GM19240 (cell line): ENCODE results near the gene MICALL2.

Experiments
- DNase-seq: peaks from one replicate; pipeline ENCODE4 v3.0.0; 2011; ENCODE audit warnings: low spot score; ENCODE audit not compliant: insufficient read length

Gene MICALL2

DNA sequence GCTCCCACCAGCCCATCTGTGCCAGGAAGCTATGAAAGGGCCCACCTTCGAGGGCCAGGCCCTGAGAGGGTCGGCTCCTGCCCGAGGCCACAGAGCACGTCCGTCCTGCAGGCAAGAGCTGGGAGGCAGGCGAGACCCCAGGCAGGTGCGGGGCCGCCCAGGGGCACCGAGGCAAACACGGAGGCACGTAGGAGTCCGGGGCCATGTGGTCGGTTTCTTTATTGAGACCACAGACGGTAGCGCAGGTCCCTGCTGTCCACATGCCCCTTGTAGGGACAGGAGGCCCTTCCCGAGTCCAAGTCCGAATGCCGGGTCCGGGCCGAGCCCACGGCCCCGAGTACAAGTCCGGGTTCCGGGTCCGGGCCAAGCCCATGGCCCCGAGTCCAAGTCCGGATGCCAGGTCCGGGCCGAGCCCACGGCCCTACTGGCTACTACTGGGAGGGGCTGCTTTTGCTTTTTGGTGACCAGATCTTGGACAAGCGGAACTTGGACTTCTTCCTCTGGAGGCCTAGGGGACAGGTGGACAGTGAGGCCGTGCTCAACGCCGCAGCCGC is 25.0 kb downstream of the MICALL2 start:
- no peak for DNase-seq

DNA sequence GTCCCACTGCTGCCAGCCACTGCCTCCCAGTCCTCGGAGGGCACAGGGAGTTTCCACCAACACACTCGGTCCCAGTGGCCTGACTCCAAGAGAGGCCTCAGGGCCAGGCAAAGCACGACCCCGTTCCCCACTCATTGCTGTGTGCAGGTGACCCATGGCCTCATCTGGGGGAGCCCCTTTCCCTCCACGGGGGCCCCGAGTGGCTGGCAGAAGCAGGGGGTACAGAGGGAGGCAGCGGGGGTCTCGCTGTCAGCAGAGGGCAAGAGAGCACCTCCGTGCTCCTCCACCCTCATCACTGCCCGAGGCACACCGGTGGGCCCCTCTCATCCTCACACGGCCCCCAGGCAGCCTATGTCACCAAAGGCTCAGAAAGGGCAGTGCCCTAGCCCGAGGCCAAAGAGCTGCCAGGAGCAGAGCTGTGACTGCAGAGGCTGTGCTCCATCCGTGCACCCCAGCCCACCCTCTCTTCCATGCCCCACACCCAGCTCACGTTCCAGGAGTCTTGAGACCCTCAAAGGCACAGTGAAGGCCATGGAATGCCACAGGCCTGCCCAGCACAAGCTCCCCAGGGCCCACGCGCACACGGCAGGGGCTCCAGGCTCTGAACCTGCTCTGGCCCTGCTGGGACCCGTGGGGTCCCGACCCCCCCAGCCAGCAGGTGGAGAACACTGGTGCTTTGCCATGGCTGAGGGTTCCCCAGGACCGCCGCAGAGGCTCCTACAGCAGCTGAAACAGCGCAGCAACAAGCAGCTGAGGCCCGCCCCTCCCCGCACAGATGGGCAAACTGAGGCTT is 25.9 kb downstream of the MICALL2 start:
- DNase-seq: no peak

DNA sequence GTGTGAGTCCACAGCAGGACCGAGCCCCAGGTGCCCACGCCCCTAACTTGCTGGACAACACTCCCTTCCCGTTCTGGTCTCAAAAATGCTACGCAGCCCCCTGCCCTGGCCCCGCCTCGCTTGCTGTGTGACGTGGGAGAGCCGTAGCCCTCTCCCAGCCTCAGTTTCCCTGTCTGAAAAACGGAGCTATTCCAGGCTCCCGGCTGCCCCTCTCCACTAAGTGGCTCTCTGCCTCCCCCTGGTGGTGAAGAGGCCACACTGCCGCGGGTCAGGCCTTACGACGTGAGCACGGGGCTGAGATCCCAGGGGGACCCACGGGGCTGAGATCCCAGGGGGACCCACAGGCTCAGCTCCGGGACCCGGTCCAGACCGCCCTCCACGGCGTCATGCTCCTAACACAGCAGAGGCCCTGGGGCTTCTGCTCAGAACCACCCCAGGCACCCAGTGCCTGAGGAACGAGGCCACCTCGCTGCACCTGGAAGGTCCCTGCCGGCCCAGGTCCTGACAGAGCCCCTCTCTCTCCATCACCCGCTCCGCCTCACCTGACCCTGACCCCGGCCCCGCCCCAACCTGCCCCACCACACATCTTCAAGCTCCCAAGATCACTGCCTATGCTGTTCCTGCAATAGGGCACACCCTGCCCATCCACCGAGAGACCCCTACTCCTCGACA is 26.7 kb downstream of the MICALL2 start:
- peak; percentile 75 for DNase-seq

DNA sequence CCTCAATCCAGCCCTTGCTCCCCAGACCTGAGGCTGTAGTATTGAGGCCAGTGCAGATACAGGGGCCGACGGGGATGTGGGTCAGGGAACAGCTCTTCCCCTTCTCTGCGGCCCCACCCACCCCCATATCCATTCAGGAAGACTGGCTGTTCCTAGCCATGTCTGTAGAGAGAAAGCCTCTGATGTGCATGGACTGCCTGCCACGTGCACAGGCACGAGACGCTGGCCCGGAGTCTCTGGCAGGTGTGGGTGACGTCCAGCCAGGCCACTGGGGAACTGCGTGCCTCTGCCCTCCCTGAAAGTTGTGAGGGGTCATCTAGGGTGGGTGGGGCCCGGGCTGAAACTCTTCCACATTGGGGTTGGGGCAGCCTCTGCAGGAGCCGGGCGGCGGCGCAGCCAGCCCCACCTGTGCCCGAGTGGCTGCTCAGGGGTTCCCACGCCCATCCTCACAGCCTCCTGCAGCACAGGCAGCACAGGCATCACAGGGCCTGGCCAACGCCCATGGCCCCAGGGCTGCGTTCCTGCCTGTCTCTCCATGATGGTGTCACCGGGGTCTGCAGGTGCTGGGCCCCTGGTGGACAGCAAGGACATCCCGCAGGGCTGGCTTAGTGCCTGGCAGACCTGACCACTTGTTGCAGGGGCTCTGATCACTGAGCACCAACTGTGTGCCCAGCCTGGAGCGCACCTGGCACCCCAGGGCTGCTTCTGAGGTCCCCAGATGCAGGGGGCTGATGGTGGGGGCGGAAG is 27.5 kb downstream of the MICALL2 start:
- no peak for DNase-seq

DNA sequence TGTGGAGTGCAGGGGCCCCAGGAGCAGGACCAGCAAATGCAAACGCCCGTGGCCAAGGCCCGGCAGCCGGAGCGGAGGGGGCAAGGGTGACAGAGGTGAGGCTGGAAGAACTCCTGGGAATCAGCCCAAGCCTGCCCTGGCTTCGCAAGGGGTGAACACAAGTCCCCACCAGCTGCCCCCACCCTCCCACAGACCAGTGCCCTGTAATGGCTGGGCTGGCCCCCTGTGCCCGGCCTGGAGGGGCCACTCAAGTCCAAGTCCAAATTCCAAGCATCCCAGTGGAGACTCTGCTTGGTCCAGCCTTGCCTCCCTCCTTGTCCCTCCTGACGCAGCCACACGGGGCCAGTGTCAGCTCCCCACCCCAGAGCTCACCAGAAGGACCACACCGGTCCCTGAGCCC is 28.0 kb downstream of the MICALL2 start:
- DNase-seq: no peak

DNA sequence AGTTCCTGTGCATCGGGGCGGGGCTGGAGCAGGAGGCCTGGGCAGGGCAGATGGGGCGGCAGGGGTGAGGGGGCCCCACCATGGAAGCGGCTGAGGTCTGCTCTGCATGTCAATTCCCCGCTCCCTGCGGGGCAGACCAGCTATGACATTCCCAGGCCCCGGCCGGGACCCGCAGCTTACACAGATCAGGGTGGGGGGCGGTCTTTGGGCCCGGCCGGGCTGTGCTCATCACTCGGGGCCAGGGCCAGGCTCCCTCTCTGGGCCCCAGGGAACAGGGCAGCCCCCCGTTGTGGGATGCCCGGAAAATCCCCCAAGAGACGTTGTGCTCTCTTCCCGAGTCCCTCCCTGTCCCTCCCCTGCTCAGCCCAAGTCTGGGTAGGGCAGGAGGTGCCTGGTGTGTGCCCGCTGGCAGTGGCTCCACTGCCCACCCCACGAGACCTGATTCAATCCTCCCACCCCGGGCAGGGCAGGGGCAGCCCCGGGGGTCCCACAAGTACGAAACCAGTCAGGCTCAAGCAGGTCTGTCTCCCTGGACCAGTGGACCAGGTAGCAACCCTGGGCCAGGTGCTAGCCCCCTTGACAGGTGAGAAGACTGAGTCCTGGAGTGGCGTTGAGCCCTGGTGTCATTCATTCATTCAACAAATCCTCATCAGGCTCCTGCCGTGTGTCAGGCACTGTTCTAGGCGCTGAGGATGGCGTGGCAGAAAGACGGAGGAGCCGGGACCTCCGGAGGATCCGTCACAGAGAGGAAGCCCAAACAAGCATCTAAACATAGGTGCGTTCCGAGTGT is 29.0 kb downstream of the MICALL2 start:
- no peak for DNase-seq

DNA sequence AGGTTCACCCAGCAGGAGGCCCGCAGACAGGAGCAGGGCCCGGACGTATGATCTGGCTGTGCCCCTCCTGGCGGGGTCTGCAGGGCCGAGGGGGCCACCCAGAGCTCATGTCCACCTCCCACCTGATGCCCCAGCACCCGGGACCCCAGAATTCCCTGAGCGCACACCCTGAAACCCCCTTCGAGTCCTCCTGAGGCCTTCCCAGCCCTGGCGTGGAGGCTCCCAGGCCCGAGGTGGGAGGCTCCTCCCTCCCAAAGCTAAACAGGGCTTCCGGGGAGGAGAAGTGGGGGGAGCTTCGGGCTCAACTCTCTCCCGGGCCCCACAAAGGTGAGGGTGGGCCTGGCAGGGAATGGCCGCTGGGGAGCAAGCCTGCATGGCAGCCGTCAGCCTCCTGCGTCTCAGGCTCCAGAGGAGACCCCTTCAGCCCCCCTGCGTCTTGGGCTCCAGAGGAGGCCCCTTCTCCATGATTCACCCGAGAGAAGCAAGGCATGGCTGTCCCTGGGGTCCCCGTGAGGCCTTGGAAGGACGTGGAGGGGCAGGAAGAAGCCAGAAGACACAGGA is 30.2 kb downstream of the MICALL2 start:
- no peak for DNase-seq

DNA sequence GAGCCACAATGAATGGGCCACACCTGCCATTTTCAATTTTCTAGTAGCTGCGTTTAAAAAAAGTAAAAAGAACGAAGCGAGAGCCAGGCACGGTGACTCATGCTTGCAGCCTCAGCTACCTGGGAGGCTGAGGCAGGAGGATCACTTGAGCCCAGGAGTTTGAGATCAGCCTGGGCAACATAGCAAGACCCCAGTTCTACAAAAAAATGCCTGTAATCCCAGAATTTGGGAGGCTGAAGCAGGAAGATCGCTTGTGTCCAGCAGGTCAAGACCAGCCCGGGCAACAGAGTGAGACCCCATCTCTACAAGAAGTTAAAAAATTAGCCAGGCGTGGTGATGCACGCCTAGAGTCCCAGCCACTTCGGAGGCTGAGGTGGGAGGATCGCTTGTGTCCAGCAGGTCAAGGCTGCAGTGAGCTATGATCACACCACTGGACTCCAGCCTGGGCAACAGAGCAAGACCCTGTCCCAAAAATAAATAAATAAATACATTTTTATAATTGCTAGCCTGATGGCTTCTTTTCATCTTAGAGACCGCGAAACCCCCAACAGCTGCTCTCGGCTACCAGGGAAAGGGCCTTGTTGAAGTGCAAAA is 32.1 kb downstream of the MICALL2 start:
- no peak for DNase-seq

DNA sequence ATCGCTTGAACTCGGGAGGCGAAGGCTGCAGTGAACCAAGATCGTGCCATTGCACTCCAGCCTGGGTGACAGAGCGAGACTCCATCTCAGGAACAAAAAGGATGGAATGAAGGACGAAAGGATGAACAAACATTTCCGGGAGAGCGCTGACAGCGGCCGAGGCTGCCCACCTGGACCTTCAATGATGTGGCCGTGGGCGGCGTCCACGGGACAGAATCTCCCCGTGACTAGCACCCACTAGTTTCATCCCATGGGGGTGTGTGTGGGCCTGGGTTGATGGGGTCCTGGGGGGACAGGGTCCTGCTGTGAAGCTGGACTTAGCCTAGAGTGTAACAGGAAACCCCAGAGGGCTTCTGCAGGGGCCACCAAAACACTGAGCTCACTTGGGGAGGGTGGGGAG is 32.8 kb downstream of the MICALL2 start:
- no peak for DNase-seq

DNA sequence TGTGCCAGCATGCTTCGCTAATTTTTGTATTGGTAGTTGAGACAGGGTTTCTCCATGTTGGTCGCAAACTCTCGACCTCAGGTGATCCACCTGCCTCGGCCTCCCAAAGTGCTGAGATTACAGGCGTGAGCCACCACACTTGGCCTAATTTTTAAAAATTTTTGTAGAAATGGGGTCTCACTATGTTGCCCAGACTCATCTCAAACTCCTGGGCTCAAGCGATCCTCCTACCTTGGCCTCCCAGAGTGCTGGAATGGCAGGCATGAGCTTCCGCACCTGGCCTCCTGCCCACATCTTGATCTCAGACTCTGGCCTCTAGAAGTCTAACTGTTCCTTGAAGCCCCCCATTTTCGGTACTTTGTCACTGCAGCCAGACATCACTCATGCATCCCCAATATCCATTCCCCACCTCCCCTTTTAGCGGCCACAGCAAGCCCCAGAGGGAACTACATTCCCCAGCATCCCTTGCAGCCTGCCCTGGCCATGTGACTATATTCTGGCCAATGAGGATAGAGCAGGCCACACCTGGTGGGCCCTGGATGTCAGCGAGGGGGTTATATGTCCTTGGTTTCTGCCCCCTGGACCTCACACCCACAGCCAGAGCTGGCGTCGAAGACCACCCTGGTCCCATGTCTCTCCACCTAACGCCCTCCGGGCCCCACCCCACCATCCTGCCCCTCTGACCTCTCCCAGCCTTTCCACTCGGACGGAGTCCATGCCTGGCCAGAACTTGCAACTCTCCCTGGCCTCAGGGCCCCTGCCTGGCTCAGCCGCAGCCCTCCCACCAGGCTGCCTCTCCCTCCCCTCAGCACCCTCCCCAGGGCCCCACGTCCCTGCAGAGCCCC is 33.8 kb downstream of the MICALL2 start:
- DNase-seq: peak; percentile 39

DNA sequence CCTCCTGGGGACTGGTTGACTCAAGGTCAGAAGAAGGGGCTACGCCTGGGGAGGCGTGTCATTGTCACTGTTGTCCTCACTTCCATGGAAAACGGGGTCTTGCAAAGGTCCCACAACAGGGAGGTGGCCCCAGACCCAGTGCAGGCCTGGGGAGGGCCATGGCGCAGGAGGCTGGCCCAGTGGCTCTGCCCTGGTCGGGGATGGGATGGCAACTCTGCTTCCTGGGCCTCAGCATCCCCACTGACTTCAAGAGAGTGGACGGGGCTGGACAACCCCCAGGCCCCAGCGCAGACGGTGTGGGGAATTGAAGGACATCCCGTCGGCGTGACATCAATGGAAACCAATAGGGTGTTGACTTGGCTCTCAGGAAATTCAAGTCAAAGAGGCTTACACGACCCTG is 35.2 kb downstream of the MICALL2 start:
- no peak for DNase-seq

DNA sequence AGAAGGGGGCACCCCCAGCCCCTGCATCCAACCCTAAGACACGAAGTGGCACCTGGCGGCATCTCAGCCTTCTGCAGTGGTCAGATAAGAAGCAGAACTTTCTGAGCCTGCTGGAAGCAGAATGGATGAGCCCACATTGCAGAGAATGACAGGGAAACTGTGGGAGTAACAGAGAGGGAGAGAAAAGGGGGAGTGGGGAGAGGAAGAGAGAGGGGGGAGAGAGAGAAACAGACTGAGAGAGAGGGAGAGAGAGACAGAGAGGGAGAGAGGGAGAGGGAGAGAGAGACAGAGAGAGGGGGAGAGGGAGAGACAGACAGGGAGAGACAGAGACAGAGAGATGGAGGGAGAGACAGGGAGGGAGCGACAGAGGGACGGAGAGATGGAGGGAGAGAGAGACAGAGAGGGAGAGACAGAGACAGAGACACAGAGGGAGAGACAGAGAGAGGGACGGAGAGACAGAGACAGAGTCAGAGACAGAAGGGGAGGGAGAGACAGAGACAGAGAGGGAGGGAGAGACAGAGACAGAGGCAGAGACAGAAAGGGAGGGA is 35.9 kb downstream of the MICALL2 start:
- no peak for DNase-seq

DNA sequence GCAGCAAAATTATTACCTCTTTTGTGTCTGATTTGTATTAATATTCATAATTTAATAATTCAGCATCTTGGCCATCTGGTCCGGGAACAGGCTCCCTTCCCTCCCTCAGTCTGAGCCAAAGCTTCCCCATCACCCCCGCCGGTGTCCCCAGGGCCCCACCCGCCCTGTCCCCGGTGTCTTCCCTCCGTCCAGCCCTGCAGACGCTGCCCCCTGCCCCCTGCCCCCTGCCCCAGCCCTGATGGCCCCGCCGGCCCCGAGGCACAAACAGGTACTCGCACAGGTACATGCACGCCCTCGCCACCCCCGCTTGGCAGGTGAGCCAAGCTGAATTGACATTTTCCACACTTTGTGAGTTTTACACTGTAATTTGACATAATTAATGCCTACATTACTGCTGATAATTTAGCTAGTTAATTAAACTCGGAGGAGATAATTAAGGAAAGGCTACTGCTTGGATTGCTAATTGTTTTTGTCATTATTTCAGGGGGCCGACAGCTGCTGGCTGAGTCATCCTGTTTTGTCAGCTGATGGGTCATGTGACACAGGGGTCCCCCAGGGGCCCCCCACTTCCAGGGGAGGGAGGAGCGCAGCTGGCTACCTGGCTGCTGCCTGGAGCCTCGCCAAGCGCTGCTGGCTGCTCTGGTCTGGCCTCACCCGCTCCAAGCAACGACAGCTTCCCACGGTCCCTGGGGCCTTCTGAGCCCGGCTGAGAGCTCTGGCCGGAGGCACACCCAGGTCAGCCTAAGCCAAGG is 36.6 kb downstream of the MICALL2 start:
- DNase-seq: no peak

DNA sequence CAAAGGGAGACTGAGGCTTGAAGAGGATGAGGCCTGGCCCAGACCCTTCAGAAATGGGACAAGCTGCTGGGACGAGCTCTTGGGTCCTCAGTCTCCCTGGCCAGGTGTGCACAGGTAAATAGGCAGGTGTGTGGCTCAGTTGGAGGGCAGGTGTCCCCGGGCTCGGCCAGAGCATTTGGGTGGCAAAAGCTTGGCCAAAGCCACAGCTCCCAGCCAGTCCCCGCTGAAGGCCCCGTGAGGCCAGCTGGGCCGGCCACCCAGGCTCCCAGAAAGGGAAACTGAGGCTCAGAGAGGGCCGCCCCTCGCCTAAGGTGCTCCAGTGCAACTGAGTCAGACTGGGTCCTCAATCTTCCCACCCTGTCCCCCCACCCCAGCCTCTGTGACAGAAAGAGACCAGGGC is 37.3 kb downstream of the MICALL2 start:
- no peak for DNase-seq

DNA sequence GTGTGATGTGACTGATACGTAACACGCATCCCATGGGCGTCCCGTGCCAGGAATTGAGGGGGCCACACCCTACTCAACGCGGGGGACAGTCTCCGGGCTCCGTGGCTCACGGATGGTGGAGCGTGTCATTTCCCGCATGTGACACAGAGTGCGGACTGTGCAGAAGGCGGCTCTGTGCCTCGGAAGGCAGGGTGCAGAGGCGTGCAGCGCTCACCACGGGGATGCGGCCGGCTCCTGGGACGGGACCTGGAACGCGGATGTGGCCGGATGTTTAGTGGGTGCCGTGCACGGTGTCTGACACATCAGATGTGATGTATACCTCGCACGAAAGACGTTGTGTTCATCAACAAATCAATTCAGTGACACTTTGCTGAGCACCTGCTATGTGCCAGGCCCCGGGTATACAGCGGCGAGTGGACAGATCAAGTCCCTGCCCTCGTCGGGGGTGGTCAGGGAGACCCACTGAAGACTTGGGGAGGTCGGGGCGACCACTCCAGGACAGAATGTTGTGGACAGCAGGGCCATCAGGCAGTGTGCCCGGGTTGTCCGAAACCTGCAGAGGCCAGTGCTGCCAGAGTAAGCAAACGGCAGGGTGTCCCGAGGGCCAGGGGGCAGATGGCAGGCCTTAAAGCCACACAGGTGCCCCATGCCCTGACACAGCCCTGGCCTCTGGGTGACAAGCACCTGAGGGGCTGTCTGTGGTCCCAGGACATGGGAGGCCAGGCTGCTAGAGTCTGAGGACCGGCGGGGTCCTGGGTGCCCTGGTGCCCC is 38.1 kb downstream of the MICALL2 start:
- DNase-seq: no peak

DNA sequence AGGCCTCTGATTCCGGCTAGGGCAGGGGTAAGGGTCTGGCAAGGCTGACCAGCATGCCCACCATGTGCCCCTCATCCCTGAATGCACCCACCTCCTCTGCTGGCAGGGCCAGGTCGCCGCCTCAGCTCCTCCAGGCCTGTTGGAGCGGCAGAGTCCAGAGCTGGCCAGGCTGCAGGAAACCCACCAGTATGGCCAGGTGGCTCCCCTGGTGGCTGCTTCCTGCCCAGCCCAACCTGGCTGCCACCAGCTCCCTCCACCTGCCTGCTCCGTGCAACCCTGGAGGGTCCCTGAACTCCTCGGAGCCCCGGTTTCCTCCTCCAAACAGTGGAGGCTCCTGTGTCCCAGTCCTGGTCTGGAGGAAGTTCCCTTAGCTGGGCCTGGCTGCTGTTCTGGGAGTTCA is 39.6 kb downstream of the MICALL2 start:
- no peak for DNase-seq

DNA sequence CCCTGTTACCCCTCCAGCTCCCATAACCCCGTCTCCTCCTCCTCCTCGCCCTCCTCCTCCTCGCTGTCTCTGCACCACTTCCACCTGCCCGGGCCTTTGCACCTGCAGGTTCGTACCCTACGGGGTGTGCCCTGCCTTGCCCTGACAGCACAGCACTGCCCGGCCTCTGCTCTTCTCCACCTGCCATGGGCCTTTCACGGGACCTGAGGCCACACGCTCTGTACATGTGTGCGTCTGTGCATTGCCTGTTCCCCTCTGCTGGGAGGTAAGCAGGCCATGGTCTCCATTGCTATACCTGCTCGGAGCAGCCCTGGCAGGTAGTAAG is 40.0 kb downstream of the MICALL2 start:
- no peak for DNase-seq
